ENCODE data around the gene CARMIL3.
"Not testable (repeated sequence)": the region's sequence is repeated elsewhere in the genome, so short reads cannot be mapped to it uniquely, and the experiment has no call there.

CARMIL3 gene, protein sequence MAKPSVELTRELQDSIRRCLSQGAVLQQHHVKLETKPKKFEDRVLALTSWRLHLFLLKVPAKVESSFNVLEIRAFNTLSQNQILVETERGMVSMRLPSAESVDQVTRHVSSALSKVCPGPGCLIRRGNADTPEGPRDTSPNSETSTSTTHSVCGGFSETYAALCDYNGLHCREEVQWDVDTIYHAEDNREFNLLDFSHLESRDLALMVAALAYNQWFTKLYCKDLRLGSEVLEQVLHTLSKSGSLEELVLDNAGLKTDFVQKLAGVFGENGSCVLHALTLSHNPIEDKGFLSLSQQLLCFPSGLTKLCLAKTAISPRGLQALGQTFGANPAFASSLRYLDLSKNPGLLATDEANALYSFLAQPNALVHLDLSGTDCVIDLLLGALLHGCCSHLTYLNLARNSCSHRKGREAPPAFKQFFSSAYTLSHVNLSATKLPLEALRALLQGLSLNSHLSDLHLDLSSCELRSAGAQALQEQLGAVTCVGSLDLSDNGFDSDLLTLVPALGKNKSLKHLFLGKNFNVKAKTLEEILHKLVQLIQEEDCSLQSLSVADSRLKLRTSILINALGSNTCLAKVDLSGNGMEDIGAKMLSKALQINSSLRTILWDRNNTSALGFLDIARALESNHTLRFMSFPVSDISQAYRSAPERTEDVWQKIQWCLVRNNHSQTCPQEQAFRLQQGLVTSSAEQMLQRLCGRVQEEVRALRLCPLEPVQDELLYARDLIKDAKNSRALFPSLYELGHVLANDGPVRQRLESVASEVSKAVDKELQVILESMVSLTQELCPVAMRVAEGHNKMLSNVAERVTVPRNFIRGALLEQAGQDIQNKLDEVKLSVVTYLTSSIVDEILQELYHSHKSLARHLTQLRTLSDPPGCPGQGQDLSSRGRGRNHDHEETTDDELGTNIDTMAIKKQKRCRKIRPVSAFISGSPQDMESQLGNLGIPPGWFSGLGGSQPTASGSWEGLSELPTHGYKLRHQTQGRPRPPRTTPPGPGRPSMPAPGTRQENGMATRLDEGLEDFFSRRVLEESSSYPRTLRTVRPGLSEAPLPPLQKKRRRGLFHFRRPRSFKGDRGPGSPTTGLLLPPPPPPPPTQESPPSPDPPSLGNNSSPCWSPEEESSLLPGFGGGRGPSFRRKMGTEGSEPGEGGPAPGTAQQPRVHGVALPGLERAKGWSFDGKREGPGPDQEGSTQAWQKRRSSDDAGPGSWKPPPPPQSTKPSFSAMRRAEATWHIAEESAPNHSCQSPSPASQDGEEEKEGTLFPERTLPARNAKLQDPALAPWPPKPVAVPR (N-terminal part only)

DNA sequence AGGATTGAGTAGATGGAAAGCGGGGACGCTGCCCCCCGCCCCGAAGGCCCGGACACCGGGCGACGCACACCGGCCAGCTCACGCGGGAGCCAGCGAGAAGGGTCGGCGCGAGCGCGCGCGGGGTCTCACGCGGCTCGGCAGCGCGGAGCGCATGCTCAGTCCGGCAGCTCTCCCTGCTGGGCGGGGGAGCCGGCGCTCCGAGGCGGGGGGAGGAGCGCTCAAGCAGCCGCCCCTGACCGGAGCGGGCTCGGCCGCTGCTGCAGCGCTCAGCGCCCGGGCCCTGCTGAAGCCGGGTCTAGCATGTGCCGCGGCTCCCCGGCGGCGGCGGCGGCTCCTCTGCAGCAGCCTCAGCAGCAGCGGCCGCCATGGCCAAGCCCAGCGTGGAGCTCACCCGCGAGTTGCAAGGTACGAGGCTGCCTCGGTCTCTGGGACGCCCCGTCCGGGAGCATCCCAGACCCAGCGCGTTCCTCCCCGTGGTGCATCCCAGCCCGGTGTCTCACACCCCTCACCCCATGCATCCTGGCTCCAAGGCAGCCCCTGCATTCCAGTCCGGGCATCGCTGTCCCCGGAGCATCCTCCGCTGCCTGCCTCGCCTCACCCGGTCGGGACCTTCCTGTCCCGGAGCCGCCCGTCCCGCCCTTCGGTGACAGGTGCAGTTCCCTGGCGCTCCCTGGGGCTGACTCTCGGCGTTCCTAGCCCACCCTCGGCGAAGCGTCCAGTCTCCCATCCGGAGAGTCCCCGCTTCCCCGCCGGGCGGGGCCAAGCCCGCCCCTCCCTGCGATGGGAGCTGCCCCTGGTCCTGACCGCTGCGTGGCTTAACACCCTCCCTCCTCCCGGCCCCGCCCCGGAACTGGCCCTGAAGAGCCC is at the start of gene CARMIL3:
Gene CARMIL3 (plus strand): TSS at position 221 of the 867 bp plus-strand sequence. CDS start 145 bp downstream, at position 366.
- FAIRE-seq: no peak

DNA sequence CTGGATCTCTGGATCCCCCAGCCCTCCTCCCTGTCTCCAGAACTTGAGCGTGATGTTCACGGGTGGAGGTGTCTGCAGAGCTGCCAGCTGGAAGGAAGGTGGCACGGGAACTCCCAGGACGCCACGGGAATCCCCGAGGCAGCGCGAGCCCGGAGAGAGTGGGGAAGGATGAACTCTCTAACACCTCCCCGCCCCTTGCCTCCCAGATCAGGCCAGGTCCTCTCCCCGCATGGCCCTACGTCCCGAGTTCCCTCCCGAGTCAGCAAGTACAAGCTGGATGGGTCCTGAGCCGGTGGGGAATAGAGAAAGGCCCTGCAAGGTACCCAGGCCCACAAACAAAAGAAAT is 45.4 kb upstream of the CARMIL3 start:
- FAIRE-seq: not testable (repeated sequence)

DNA sequence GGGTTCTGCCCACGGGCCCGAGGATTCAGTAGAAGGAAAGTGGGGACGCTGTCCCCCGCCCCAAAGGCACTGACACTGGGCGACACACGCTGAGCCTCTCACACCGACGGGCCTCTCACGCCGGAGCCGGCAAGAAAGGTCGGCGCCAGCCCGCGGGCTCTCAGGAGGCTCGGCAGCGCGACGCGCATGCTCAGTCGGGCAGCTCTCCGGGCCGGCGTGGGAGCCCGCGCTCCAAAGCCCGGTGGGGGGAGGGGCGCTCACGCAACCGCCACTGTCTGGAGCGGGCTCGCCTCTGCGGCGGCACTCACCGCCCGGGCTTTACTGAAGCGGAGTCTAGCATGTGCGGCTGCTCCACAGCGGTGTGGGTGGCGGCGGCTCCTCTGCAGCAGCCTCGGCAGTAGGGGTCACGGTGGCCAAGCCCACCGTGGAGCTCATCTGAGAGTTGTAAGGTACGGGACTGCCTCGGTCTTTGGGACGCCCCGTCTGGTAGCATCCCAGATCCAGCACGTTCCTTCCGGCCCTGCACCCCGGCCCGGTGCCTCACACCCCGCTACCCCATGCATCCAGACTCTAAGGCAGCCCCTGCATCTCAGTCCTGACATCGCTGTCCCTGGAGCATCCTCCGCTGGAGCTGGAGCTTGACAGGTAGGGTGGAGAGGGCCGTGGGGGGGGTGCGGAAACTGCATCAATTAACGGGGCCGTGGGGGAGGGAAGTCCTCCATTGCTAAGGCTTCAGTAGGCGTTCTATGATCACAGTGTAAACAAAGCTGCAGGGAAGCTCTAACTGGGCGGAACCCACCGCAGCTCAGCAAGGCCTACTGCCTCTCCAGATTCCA is 44.8 kb upstream of the CARMIL3 start:
- not testable (repeated sequence) for FAIRE-seq

DNA sequence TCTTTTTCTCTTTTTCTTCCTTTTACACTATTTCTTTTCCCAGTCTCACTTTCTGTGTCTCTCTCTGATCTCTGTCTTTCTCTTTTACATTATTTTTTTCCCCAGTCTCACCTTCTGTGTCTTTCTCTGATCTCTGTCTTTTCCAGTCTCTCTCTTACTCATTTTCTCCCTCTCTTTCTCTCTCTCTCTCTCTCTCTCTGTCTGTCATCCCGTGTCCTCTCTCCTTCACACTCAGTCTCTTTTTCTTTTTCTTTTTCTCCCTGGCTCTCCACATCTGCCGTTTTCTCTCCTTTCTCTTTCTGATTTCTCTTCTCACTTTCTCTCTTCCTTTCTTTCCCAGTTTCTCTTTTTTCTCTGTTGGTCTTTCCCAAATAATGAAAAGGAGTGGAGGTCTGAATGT is 40.8 kb upstream of the CARMIL3 start:
- FAIRE-seq: no peak

DNA sequence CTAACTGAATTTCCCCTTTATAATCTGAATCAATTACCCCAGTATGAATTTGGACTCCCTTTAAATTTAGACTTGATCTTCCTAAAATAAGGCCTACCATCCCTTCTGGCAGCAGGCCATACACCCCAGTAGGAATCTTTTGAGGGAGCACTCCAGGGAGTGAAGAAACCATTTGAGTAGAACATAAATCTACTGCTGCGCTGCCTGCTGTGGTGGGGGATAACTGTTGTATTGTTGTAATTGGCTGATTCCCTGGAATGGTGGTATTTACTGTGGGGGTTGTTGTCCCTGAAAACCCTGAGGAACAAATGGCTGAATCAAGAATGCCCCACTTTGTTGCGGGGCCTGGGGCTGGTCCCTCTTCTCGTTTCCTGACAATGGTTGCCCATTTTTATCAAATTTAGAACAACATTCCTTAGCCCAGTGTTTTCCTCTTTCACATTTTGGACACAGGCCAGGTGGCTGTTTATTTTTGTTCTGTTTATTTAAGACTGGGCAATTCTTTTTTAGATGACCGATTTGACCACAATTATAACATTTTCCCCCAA is 39.0 kb upstream of the CARMIL3 start:
- FAIRE-seq: not testable (repeated sequence)

DNA sequence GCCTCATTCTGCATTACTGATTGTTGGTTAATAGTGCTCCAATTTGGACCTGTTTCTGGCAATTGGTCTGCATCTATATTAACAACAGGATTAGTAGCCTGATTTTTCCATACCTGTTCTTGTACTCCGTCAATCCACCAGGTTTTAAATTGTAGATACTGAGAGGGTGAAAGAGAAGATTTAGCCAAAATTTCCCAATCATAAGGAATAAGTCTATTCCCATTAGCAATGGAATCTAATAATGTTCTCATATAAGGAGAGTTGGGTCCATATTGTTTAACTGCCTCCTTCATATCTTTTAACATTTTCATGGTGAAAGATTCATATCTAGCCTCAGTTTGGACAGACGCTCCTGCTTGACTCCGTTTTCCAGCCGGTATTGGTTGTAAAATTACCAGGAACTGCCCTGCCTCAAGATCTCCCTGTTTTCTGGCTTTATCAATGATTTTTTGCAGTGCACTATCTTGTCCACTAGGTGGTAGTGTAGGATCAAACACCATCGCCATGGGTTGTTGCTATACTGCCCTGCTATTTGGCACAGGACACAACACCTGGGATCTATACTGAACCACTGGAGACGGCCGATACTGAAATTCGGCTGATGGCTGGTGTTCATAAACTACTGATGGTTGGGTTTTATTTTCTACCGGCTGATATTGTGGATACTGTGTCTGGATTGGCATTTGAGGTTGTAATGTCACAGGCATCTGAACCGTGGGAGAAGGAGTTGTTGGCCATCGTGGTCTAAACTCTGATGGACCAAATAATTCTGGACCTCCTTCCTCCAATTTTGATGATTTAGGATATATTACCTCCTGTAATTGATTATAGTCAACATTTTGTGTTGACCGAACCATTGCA is 37.9 kb upstream of the CARMIL3 start:
- FAIRE-seq: peak; percentile 39

DNA sequence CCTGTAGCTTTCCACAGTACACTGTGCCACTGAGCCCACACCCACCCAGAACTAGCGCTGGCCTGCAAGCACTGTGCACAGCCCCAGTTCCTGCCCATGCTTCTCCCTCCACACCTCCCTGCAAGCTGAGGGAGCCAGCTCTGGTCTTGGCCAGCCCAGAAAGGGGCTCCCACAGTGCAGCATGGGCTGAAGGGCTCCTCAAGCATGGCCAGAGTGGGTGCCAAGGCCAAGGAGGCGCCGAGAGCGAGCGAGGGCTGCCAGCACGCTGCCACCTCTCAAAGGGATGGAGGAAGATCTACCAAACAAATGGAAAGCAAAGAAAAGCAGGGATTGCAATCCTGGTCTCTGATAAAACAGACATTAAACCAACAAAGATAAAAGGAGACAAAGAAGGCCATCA is 36.1 kb upstream of the CARMIL3 start:
- FAIRE-seq: not testable (repeated sequence)

DNA sequence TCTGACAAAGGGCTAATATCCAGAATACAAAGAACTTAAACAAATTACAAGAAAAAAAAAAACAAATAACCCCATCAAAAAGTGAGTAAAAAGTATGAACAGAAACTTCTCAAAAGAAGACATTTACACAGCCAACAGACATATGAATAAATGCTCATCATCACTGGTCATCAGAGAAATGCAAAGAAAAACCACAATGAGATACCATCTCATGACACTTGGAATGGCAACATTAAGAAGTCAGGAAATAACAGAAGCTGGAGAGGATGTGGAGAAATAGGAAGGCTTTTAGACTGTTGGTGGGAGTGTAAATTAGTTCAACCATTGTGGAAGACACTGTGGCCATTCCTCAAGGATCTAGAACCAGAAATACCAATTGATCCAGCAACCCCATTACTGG is 32.8 kb upstream of the CARMIL3 start:
- FAIRE-seq: not testable (repeated sequence)

DNA sequence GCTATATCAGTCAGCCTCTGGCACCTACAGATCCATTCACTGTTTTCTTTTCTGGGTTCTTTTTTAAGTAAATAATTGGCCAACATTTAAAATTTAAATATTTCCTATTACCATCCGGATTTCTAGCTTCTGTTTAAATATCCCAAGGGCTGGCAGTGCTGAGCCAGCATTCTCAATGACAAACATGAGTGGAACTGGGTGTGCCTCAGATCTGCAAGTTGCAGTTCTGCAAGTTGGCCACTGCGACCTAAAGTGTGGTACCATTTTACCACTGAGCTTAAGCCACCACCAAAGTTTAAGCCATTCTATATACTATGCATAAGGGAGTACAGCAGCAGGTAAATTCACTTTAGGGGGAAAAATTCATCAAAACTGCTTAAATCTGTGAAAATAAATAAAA is 31.9 kb upstream of the CARMIL3 start:
- not testable (repeated sequence) for FAIRE-seq

DNA sequence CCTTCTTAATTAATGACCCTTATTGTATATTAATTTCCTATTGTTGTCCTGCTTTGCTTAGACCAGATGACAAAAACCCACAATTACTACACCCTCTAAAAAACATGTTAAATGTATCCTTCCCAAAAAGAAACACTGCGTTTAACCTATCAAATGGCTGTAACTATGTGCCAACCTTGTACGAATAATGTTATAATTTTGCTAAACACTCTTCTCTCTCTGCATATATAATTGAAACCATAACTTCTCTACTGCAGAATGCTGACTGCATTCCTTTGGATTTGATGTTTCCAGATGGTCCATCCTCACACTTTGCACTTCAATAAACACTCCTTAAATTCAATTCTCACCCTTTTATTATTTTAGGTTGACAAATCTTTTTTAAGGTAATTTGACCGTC is 31.3 kb upstream of the CARMIL3 start:
- FAIRE-seq: not testable (repeated sequence)

DNA sequence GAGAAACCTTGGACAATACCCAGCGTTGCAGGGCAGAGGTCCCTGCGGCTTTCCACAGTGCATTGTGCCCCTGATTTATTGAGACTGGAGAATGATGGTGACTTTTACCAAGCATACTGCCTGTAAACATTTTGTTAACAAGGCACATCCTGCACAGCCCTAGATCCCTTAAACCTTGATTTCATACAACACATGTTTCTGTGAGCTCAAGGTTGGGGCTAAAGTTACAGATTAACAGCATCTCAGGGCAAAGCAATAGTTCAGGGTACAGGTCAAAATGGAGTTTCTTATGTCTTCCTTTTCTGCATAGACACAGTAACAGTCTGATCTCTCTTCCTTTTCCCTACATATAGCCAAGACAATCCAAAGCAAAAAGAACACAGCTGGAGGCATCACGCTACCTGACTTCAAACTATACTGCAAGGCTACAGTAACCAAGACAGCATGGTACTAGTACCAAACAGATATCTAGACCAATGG is 26.8 kb upstream of the CARMIL3 start:
- FAIRE-seq: not testable (repeated sequence)

DNA sequence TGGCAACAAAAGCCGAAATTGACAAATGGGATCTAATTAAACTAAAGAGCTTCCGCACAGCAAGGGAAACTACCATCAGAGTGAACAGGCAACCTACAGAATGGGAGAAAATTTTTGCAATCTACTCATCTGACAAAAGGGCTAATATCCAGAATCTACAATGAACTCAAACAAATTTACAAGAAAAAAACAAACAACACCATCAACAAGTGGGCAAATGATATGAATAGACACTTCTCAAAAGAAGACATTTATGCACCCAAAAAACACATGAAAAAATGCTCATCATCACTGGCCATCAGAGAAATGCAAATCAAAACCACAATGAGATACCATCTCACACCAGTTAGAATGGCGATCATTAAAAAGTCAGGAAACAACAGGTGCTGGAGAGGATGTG is 22.1 kb upstream of the CARMIL3 start:
- not testable (repeated sequence) for FAIRE-seq

DNA sequence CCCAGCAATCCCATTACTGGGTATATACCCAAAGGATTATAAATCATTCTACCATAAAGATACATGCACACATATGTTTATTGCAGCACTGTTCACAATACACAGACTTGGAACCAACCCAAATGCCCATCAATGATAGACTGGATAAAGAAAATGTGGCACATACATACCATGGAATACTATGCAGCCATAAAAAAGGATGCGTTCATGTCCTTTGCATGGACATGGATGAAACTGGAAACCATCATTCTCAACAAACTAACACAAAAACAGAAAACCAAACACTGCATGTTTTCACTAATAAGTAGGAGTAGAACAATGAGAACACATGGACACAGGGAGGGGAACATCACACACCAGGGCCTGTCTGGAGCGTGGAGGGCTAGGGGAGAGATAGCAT is 20.5 kb upstream of the CARMIL3 start:
- FAIRE-seq: not testable (repeated sequence)

DNA sequence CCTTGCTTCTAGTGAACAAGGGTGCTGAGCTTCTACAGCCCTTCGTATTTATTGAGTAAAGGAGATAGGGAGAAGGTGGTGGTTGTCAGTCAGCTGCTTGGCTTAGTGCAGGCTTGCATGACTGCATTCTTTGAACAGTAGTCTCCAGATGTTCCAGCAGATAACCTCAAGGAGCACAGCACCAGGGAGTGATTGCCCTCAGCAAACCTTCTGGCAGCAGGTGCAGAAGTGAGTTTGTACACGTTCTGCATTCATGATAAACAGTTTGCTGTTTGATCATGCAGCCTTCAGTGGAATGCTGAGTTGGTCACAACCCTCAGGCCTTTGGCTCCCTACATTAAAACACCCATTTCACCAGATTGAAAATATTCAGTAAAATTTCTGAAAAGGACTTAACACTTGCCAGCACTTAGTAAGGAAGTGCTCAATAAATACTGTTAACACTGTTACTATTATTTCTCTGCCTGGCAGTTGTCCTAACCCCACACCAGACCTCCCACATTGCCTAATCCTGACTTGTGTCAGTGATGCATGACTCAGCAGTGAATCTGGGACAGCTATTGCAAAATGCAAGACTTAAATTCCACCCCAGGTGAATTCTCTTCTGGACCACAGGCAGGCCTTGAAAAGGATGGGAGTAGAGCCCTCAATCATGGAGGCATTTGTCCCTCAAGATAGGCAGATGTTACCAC is 18.9 kb upstream of the CARMIL3 start:
- no peak for FAIRE-seq

DNA sequence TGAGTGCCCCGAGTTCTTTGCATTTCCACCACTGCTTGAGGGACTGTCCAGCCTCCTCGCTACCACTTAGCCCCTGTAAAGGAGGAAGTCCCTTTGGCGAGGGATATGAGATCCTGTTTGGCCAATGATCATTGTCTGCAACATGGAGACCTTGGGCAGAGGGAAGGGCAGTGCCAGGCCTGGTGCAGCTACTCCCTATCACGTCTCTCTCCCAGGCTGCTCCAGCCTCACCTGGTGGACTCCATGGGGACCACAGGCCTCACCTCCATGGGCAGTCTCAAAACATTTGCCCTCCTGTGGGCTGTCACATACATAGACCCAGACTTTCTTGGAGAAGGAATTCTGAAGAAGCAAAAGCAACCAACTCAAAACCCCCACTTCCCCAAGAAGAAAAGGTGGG is 16.0 kb upstream of the CARMIL3 start:
- FAIRE-seq: not testable (repeated sequence)

DNA sequence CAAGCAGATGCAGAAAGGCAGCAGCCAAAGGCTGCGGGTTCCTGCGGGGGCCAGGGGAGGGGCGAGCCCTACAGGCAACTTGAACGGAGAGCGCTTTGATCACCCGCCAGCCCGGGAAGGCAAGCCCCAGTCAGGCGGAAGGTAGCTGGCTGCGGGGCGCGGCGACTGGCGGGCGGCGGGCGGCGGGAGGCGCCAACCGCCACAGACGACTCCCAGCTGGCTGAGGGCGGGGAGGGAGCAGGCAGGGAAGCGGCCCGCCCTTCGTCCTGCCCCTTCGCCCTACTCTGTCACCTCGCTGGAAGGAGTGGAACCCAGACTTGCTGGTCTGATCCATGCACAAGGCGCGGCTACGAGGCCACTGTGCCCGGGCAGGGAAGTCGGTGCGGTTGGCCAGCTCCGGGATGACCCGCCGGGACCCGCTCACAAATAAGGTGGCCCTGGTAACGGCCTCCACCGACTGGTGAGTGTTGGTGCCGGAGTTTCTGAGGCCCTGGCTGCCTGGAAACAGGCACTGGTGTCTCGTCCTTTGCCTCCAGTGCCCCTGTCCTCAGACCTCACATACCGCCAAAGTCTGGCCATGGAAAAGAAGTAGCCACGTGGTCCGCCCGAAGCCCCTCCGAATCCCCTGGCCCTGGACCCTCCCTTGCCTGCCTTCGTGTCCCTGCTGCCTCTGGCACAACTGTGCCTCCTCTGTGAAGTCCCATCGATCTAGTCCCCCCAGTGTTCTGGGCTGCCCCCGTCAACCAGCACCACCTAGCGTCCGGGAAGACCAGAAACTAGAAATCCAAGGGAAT is 15.4 kb upstream of the CARMIL3 start:
- FAIRE-seq: no peak

DNA sequence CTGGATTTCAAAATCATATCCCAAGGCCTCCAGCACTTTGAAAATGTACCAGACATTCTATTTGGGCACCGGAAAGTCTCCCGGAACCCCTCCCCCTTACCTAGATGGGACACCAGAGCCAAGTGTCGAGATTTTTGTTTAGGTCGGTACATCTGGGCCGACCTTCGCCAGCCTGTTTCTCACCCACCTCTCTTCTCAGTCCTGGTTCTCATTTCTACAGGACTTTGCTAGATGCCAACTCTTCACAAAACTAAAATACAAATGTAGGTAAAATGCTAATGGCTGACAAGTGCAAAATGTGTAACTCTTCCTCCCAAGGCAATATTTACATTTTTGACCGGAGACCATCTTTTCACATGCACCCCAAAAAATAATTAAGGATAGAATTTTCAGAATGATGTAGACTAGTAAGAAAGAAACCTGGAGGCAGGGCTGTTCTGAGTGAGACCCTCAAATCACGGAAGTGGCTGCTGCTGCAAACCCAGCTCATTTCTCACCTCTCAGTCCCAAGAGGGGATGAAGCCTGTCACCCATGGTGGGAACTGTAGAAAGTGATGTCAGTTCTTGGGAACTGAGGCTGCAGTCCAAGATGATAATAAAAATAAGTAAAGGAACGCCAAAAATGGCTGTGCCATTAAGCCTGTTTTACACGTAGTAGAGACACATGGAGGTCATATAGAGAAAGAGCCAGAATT is 14.7 kb upstream of the CARMIL3 start:
- FAIRE-seq: not testable (repeated sequence)

Data from A204.1 (cell line).